HepG2 (cell line): Measurements from ENCODE around the gene COL18A1. TPM values are rescaled to one million over a fixed set of nuclear protein-coding genes. Genes with fewer than 3 reads are reported as not detected.

Source experiments
- CBX5 ChIP-seq: sonication (generic); formaldehyde crosslinking; IDR thresholded peaks from 2 replicates; pipeline ENCODE4 v1.4.0; 2020; ENCODE audit warnings: missing genetic modification reagents, borderline replicate concordance
- CREB1 ChIP-seq, 2 experiments: fragments of 450-650 bp in 1 of 2; IDR thresholded peaks; 2 replicates each; pipeline ENCODE4 v1.6.1; 2016 to 2017; ENCODE audit warnings: control low read depth in 1 of 2, mild to moderate bottlenecking in 1 of 2, missing compliant biosample characterization in 1 of 2, missing genetic modification characterization in 1 of 2
- GATAD1 ChIP-seq: IDR thresholded peaks from 2 replicates; pipeline ENCODE4 v1.6.1; 2016; ENCODE audit warnings: missing genetic modification reagents, missing compliant biosample characterization
- HNF4A ChIP-seq: sonication (generic); formaldehyde crosslinking; IDR thresholded peaks from 2 replicates; pipeline ENCODE4 v1.4.0; 2020; ENCODE audit warnings: missing genetic modification reagents
- NFIB ChIP-seq: sonication (generic); formaldehyde crosslinking; IDR thresholded peaks from 2 replicates; pipeline ENCODE4 v1.9.0; 2021; ENCODE audit warnings: missing genetic modification reagents, mild to moderate bottlenecking, borderline replicate concordance
- SRY ChIP-seq: sonication (generic); formaldehyde crosslinking; IDR thresholded peaks from 2 replicates; pipeline ENCODE4 v1.8.0; 2022; ENCODE audit warnings: mild to moderate bottlenecking, missing genetic modification reagents
- ZBTB20 ChIP-seq: sonication (generic); formaldehyde crosslinking; IDR thresholded peaks from 2 replicates; pipeline ENCODE4 v1.8.1; 2023; ENCODE audit warnings: missing genetic modification reagents, low read depth, mild to moderate bottlenecking, borderline replicate concordance
- ZFX ChIP-seq: sonication (generic); formaldehyde crosslinking; IDR thresholded peaks from 2 replicates; pipeline ENCODE4 v1.4.0; 2020; ENCODE audit warnings: mild to moderate bottlenecking, low read depth, missing genetic modification reagents, moderate library complexity
- ZNF230 ChIP-seq: sonication (generic); formaldehyde crosslinking; IDR thresholded peaks from 2 replicates; pipeline ENCODE4 v1.4.0; 2020; ENCODE audit warnings: mild to moderate bottlenecking, missing genetic modification reagents
- ZNF614 ChIP-seq: IDR thresholded peaks from 2 replicates; pipeline ENCODE4 v1.6.1; 2018; ENCODE audit warnings: missing biosample characterization, missing genetic modification reagents, inconsistent platforms, borderline replicate concordance
- ZNF652 ChIP-seq: IDR thresholded peaks from 2 replicates; pipeline ENCODE4 v1.6.1; 2016; ENCODE audit warnings: low read depth, borderline replicate concordance
- ZNF724P ChIP-seq: sonication (generic); formaldehyde crosslinking; IDR thresholded peaks from 2 replicates; pipeline ENCODE4 v1.8.0; 2022; ENCODE audit warnings: missing genetic modification reagents, borderline replicate concordance
- ZNF879 ChIP-seq: sonication (generic); formaldehyde crosslinking; IDR thresholded peaks from 2 replicates; pipeline ENCODE4 v1.8.1; 2023; ENCODE audit warnings: missing genetic modification reagents
- polyA plus RNA-seq, 8 experiments: library from polyadenylated mRNA; depleted of rRNA in 3 of 8; stranded (reverse) in 7 of 8; unstranded in 1 of 8; fragments of >200 nt; fragmentation: Illumina TruSeq in 4 of 8; extraction: Trizol in 4 of 8; gene quantifications; 2 replicates each; pipeline versions ENCODE4 v1.2.1 to v1.2.3, GENCODE V29; 2011 to 2016; ENCODE audit warnings: low read depth in 4 of 8, missing spikeins in 1 of 8, mixed read lengths in 1 of 8; ENCODE audit not compliant: insufficient read depth in 1 of 8
- total RNA-seq, 5 experiments: library from RNA; depleted of rRNA; stranded (reverse); fragments of >200 nt; fragmentation: Illumina TruSeq; extraction: Trizol; gene quantifications; 2 replicates each; pipeline ENCODE4 v1.2.3, GENCODE V29; 2016; ENCODE audit warnings: low read depth in 1 of 5
- TF ChIP-seq, protein P1 (sequence below): sonication (generic); formaldehyde crosslinking; IDR thresholded peaks from 2 replicates; pipeline ENCODE4 v1.4.0; 2020; ENCODE audit warnings: missing genetic modification reagents, borderline replicate concordance
- TF ChIP-seq, protein P2 (sequence below): sonication (generic); formaldehyde crosslinking; IDR thresholded peaks from 2 replicates; pipeline ENCODE4 v1.4.0; 2020; ENCODE audit warnings: low read depth, mild to moderate bottlenecking, missing genetic modification reagents
- TF ChIP-seq, protein P3 (sequence below): IDR thresholded peaks from 2 replicates; pipeline ENCODE4 v1.4.0; 2020; ENCODE audit warnings: mild to moderate bottlenecking, missing genetic modification reagents
- TF ChIP-seq, protein P4 (sequence below): IDR thresholded peaks from 2 replicates; pipeline ENCODE4 v1.6.1; 2016; ENCODE audit warnings: low read depth, control low read depth

Gene COL18A1
- total and polyA plus RNA-seq, 2 of the 13 experiments (the other 11 are each of a cell fraction or from before 2014, with no cell fraction given): 79.0 to 102 TPM

DNA sequence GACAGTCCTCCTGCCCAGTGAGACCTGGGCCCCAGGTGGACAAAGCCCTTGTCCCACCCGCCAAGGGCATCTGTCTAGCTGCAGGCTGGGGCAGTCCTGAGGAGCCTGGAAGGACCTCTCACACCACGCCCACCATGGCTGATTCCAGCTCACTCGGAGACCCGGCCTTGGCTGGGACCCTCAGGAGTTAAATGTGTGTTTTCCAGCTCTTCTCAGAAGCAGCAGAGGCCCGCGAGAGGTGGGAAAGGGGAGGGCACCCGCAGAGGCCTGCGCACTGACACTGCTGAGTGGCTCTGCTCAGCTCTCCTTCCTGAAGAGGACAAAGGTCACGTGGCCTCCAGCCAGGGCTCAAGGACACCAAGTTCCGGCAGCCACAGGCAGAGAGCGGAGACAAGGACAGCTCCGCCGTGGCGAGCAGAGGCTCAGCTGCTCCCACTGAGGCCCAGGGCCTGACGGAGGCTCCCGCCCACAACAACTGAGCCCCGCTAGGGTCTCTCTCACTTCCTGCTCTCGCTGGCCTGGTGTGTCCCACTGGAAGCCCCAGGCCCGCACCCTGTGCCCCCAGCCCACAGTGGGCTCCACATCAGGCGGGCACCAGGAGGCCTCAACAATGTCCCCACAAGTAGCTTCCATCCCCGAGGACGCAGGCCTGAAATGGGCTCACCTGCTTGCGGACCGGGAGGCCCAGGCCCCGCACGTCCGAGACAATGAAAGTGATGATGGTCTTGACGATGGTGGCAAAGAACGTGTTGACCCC, 120.4 kb downstream of the COL18A1 start (continued):
- TF ChIP-seq, protein P1, sequence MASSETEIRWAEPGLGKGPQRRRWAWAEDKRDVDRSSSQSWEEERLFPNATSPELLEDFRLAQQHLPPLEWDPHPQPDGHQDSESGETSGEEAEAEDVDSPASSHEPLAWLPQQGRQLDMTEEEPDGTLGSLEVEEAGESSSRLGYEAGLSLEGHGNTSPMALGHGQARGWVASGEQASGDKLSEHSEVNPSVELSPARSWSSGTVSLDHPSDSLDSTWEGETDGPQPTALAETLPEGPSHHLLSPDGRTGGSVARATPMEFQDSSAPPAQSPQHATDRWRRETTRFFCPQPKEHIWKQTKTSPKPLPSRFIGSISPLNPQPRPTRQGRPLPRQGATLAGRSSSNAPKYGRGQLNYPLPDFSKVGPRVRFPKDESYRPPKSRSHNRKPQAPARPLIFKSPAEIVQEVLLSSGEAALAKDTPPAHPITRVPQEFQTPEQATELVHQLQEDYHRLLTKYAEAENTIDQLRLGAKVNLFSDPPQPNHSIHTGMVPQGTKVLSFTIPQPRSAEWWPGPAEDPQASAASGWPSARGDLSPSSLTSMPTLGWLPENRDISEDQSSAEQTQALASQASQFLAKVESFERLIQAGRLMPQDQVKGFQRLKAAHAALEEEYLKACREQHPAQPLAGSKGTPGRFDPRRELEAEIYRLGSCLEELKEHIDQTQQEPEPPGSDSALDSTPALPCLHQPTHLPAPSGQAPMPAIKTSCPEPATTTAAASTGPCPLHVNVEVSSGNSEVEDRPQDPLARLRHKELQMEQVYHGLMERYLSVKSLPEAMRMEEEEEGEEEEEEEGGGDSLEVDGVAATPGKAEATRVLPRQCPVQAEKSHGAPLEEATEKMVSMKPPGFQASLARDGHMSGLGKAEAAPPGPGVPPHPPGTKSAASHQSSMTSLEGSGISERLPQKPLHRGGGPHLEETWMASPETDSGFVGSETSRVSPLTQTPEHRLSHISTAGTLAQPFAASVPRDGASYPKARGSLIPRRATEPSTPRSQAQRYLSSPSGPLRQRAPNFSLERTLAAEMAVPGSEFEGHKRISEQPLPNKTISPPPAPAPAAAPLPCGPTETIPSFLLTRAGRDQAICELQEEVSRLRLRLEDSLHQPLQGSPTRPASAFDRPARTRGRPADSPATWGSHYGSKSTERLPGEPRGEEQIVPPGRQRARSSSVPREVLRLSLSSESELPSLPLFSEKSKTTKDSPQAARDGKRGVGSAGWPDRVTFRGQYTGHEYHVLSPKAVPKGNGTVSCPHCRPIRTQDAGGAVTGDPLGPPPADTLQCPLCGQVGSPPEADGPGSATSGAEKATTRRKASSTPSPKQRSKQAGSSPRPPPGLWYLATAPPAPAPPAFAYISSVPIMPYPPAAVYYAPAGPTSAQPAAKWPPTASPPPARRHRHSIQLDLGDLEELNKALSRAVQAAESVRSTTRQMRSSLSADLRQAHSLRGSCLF (CRISPR knock-in tag): no peak
- TF ChIP-seq HNF4A (CRISPR knock-in tag) (peak; percentile 97), CBX5 (CRISPR knock-in tag) (peak; percentile 78; the same call in 1 of the 2 replicates), ZNF724P (0 out of 2 replicates have a peak, but pooled peaks have one; percentile 54), CREB1 (IDR thresholded peaks at IDR 0.05) (no peak), CREB1 (CRISPR knock-in tag; IDR thresholded peaks at IDR 0.05) (no peak), NFIB (CRISPR knock-in tag) (0 out of 2 replicates have a peak, but pooled peaks have one; percentile 17), ZNF879 (CRISPR knock-in tag) (no peak), ZBTB20 (peak; percentile 66; the same call in 1 of the 2 replicates), ZNF652 (CRISPR knock-in tag) (peak; percentile 91), ZFX (peak; percentile 96), SRY (CRISPR knock-in tag) (no peak; the same call in 1 of the 2 replicates), ZNF230 (CRISPR knock-in tag) (no peak), GATAD1 (CRISPR knock-in tag) (peak; percentile 56; the same call in 1 of the 2 replicates), ZNF614 (CRISPR knock-in tag) (peak; percentile 91; the same call in 1 of the 2 replicates)
- TF ChIP-seq, protein P2, sequence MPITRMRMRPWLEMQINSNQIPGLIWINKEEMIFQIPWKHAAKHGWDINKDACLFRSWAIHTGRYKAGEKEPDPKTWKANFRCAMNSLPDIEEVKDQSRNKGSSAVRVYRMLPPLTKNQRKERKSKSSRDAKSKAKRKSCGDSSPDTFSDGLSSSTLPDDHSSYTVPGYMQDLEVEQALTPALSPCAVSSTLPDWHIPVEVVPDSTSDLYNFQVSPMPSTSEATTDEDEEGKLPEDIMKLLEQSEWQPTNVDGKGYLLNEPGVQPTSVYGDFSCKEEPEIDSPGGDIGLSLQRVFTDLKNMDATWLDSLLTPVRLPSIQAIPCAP (CRISPR knock-in tag): 0 out of 2 replicates have a peak, but pooled peaks have one; percentile 39
- TF ChIP-seq, protein P3, sequence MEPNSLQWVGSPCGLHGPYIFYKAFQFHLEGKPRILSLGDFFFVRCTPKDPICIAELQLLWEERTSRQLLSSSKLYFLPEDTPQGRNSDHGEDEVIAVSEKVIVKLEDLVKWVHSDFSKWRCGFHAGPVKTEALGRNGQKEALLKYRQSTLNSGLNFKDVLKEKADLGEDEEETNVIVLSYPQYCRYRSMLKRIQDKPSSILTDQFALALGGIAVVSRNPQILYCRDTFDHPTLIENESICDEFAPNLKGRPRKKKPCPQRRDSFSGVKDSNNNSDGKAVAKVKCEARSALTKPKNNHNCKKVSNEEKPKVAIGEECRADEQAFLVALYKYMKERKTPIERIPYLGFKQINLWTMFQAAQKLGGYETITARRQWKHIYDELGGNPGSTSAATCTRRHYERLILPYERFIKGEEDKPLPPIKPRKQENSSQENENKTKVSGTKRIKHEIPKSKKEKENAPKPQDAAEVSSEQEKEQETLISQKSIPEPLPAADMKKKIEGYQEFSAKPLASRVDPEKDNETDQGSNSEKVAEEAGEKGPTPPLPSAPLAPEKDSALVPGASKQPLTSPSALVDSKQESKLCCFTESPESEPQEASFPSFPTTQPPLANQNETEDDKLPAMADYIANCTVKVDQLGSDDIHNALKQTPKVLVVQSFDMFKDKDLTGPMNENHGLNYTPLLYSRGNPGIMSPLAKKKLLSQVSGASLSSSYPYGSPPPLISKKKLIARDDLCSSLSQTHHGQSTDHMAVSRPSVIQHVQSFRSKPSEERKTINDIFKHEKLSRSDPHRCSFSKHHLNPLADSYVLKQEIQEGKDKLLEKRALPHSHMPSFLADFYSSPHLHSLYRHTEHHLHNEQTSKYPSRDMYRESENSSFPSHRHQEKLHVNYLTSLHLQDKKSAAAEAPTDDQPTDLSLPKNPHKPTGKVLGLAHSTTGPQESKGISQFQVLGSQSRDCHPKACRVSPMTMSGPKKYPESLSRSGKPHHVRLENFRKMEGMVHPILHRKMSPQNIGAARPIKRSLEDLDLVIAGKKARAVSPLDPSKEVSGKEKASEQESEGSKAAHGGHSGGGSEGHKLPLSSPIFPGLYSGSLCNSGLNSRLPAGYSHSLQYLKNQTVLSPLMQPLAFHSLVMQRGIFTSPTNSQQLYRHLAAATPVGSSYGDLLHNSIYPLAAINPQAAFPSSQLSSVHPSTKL: peak; percentile 75
- TF ChIP-seq, protein P4, sequence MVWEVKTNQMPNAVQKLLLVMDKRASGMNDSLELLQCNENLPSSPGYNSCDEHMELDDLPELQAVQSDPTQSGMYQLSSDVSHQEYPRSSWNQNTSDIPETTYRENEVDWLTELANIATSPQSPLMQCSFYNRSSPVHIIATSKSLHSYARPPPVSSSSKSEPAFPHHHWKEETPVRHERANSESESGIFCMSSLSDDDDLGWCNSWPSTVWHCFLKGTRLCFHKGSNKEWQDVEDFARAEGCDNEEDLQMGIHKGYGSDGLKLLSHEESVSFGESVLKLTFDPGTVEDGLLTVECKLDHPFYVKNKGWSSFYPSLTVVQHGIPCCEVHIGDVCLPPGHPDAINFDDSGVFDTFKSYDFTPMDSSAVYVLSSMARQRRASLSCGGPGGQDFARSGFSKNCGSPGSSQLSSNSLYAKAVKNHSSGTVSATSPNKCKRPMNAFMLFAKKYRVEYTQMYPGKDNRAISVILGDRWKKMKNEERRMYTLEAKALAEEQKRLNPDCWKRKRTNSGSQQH: no peak
